PFSK-1 (cell line): ENCODE results near the gene ARHGEF26.

Source experiments
- POLR2AphosphoS5 ChIP-seq: IDR thresholded peaks from 2 replicates; pipeline ENCODE4 v1.6.1; 2012; ENCODE audit warnings: low read depth, mild to moderate bottlenecking, control low read depth, low read length, moderate library complexity
- TF ChIP-seq, protein P1 (sequence below), 2 experiments: IDR thresholded peaks; 2 replicates each; pipeline versions ENCODE4 v1.6.1 to v1.8.0; 2011 to 2012; ENCODE audit warnings: low read depth in 2 of 2, low read length in 2 of 2, control low read depth in 1 of 2, inconsistent platforms in 1 of 2, mild to moderate bottlenecking in 1 of 2, moderate library complexity in 1 of 2; ENCODE audit not compliant: insufficient read depth in 1 of 2

GRCh38 chr3:154250291-154250690 is 129.1 kb downstream of the ARHGEF26 start:
- TF ChIP-seq POLR2AphosphoS5, result no peak
- TF ChIP-seq, protein P1, sequence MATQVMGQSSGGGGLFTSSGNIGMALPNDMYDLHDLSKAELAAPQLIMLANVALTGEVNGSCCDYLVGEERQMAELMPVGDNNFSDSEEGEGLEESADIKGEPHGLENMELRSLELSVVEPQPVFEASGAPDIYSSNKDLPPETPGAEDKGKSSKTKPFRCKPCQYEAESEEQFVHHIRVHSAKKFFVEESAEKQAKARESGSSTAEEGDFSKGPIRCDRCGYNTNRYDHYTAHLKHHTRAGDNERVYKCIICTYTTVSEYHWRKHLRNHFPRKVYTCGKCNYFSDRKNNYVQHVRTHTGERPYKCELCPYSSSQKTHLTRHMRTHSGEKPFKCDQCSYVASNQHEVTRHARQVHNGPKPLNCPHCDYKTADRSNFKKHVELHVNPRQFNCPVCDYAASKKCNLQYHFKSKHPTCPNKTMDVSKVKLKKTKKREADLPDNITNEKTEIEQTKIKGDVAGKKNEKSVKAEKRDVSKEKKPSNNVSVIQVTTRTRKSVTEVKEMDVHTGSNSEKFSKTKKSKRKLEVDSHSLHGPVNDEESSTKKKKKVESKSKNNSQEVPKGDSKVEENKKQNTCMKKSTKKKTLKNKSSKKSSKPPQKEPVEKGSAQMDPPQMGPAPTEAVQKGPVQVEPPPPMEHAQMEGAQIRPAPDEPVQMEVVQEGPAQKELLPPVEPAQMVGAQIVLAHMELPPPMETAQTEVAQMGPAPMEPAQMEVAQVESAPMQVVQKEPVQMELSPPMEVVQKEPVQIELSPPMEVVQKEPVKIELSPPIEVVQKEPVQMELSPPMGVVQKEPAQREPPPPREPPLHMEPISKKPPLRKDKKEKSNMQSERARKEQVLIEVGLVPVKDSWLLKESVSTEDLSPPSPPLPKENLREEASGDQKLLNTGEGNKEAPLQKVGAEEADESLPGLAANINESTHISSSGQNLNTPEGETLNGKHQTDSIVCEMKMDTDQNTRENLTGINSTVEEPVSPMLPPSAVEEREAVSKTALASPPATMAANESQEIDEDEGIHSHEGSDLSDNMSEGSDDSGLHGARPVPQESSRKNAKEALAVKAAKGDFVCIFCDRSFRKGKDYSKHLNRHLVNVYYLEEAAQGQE (IDR thresholded peaks at IDR 0.05; ENCODE audit: insufficient read depth in 1 of 2, low read depth in 2 of 2, low read length in 2 of 2), result no peak
